Activated naive CD4-positive, alpha-beta T cell treated with anti-CD3 and anti-CD28 coated beads, Interleukin-2, amount 50 U/mL, for 72 hours (primary cell): ENCODE results near the gene NAA60. TPM values are rescaled to one million over a fixed set of nuclear protein-coding genes. Genes with fewer than 3 reads are reported as not detected.
"Not testable (repeated sequence)": the region's sequence is repeated elsewhere in the genome, so short reads cannot be mapped to it uniquely, and the experiment has no call there.

Experiments used
- ATAC-seq, 2 donors: fragments of 150-1000 bp; cut with Tn5 transposase; 2 replicates each; pipeline ENCODE4 v1.10.0; 2021; ENCODE audit warnings: mild to moderate bottlenecking in 2 of 2, moderate library complexity in 2 of 2
- DNase-seq, 2 donors: peaks; one replicate each; pipeline ENCODE4 v3.0.0; 2021 to 2022; ENCODE audit warnings: low spot score in 2 of 2
- H3K27ac Mint-ChIP-seq, 2 donors: one replicate each; pipeline ENCODE4 v1.8.0; 2022; ENCODE audit warnings: mild to moderate bottlenecking in 2 of 2, mixed read lengths in 2 of 2
- H3K36me3 Mint-ChIP-seq, 2 donors: one replicate each; pipeline ENCODE4 v1.8.0; 2022; ENCODE audit warnings: mixed read lengths in 2 of 2
- H3K9me3 Mint-ChIP-seq, 2 donors: one replicate each; pipeline ENCODE4 v1.8.0; 2022; ENCODE audit warnings: mixed read lengths in 2 of 2
- total RNA-seq, 2 donors: library from RNA; stranded (reverse); gene quantifications; one replicate each; pipeline ENCODE4 v1.2.3, GENCODE V29; 2022

NAA60 gene
- total RNA-seq, 2 donors from 2014 or later: 29.2 to 40.1 TPM

GRCh38 chr16:3487521-3488410 lies 44.3 kb downstream of the NAA60 start:
- ATAC-seq: peak in 1 of 2 donors; percentile 26
- Mint-ChIP-seq H3K9me3 (no peaks in the 10 kb centered on the region), H3K36me3 (peaks cover 0 to 3% of the 10 kb centered on the region in 2 donors), H3K27ac (peak overlapping the region in 1 of 2 donors; percentile 81)
- no peak for DNase-seq

- H3K36me3 Mint-ChIP-seq: no peaks in the 10 kb centered on the region
- no peak overlapping the region for H3K27ac Mint-ChIP-seq
- ATAC-seq (no peak), DNase-seq (no peak)
- no peaks in the 10 kb centered on the region for H3K9me3 Mint-ChIP-seq
These were observed 45.3 kb downstream of the NAA60 start for GRCh38 chr16:3488801-3489200.

DNA sequence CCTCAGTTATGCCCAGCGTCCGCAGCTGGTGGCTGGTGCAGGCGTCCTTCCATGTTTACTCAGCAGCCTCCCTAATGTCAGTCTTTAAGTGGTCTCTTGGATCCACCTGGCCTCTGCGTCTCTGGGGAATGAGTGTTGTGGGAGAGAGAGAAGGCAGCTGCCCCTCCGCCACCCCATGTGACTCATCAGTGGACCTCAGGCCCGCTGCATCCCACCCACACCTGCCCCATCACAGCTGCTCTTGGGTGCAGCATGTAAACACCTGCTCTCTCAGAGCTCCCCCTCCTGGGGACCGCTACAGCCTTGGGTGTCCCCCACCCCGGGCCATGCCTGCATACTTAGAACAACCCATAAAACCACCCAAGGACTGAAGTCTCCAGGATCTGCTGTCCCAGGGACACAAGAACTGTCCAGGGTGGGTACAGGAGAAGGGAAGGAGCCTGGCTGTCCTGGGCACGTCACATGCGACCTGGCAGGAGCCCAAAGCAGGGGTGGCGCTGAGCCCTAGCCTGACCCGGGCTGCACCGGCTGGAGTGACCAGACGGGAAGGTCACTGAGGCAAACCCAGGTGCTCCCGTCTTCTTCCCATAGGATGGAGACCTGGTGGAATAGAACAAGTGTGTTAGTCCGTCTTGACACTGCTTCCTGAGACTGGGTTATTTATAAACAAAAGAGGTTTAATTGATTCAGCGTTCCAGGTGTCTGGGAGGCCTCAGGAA lies 47.6 kb downstream of the NAA60 start:
- ATAC-seq (no peak), DNase-seq (no peak)
- peak overlapping the region; percentile 34 to 69 for H3K27ac Mint-ChIP-seq
- H3K9me3 Mint-ChIP-seq: no peaks in the 10 kb centered on the region
- no peaks in the 10 kb centered on the region for H3K36me3 Mint-ChIP-seq

DNA sequence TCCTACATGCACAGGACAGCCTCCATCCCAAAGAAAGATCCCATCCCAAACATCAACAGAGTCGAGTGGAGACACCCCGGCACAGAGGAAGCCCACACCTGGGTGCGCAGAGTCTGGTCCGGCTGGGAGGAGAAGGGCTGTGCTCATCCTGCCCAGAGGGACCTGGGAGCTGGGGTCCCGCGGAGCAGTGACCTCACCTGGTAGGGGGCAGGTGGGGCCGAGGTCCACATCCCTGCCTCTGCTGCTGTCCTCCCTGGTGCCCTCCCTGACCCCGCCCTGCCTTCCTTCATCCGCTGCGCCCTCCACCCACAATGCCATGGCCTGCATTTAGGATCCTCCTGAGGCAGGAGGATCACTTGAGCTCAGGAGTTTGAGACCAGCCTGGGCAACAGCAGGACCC lies 48.9 kb downstream of the NAA60 start:
- DNase-seq (no peak), ATAC-seq (no peak)
- H3K36me3 Mint-ChIP-seq: no peaks in the 10 kb centered on the region
- H3K27ac Mint-ChIP-seq: peak overlapping the region in 1 of 2 donors; percentile 9
- no peaks in the 10 kb centered on the region for H3K9me3 Mint-ChIP-seq

DNA sequence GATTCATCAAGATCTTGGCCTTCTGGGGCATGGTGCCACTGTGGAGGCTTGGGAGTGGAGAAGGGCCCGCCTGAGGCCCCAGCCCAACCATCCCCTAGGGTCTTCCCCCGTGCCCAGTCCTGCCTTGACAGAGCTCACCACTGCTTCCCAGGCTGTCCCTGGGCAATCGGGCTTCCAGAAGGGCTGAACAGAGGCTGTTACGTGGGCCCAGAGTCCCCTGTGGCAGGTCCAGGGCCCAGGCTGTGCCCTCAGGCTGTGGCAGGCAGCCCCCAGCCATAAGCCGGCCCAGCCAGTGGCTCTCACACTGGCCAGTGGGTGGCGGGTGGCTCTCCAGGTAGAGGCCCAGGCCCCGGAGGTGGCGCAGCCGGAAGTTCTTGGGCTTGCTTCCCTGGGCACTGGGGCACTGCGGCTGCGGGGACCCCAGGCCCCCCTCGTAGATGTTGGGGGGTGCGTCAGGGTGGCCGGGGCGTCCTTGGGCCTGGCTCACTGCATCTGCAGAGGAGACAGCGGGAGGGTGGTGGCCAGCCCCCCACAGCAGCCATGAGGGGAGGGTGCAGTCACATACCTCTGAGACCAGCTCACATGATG lies 51.0 kb downstream of the NAA60 start:
- Mint-ChIP-seq H3K36me3 (peaks cover 0 to 4% of the 10 kb centered on the region in 2 donors), H3K9me3 (no peaks in the 10 kb centered on the region), H3K27ac (no peak overlapping the region)
- ATAC-seq: no peak
- DNase-seq: no peak

DNA sequence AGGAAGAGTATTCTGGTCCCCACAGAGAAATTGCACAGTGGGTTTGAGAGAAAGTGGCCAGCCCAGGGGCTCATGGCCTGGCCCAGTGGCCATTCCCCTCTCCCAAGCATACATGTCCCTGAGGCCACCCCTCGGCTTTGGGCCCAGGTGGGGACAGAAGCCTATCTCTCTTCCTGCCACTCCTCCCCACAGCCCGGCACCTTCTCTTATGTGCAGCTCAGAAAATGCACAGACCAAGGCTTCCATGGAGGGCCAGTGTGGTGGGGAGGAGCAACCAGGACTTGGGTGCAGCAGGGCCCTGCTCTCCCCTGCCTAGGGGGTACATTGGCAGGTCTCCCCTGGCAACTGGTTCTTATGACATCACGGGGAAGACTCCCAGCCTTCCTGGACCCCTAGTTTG lies 51.7 kb downstream of the NAA60 start, which contains the start of gene C16orf90:
TSS of gene C16orf90 (minus strand) at position 314 of the 400 bp plus-strand sequence. CDS start at position 246, 68 bp downstream.
- no peaks in the 10 kb centered on the region for H3K9me3 Mint-ChIP-seq

GRCh38 chr16:3496386-3496785 lies 52.9 kb downstream of the NAA60 start:
- H3K9me3 Mint-ChIP-seq: no peaks in the 10 kb centered on the region
- peak in 1 of 2 donors; percentile 38 for DNase-seq
- H3K36me3 Mint-ChIP-seq: peaks cover 9 to 13% of the 10 kb centered on the region in 2 donors
- no peak for ATAC-seq
- no peak overlapping the region for H3K27ac Mint-ChIP-seq

More for the DNA sequence above, 51.7 kb downstream of the NAA60 start, which contains the start of gene C16orf90:
- DNase-seq (no peak), ATAC-seq (no peak)
- peak within 1 kb of the TSS in 1 of 2 donors; percentile 5 for H3K27ac Mint-ChIP-seq
- H3K36me3 Mint-ChIP-seq: peaks cover 0 to 6% of the 10 kb centered on the region in 2 donors

- Mint-ChIP-seq H3K36me3 (peaks cover 10 to 19% of the 10 kb centered on the region in 2 donors), H3K27ac (no peak overlapping the region), H3K9me3 (no peaks in the 10 kb centered on the region)
- ATAC-seq (no peak), DNase-seq (no peak)
These were observed 54.3 kb downstream of the NAA60 start for GRCh38 chr16:3497771-3498170.

DNA sequence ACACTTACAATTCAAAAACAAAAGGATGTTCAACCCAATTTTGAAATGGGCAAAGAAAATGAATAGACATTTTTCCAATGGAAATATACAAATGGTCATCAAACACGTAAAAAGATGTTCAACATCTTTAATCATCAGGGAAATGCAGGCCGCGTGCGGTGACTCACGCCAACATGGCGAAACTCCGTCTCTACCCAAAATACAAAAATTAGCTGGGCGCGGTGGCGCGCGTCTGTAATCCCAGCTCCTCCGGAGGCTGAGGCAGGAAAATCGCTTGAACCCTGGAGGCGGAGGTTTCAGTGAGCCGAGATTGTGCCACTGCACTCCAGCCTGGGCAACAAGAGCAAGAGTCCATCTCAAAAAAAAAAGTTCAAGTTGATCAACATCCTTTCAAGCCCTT lies 55.5 kb downstream of the NAA60 start:
- Mint-ChIP-seq H3K27ac (no peak overlapping the region), H3K36me3 (peaks cover 10 to 19% of the 10 kb centered on the region in 2 donors), H3K9me3 (no peaks in the 10 kb centered on the region)
- no peak for DNase-seq
- ATAC-seq: no peak

DNA sequence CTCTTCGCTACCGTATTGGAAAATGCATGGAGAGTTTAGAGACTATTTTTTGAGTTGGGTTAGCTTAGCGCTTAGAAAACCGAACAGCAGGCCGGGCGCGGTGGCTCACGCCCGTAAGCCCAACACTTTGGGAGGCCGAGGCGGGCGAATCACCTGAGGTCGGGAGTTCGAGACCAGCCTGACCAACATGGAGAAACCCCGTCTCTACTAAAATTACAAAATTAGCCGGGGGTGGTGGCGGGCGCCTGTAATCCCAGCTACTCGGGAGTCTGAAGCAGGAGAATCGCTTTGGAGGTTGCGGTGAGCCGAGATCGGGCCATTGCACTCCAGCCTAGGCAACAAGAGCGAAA lies 57.9 kb downstream of the NAA60 start:
- H3K9me3 Mint-ChIP-seq, ATAC-seq, DNase-seq: not testable (repeated sequence)
- Mint-ChIP-seq H3K36me3 (peaks cover 16 to 25% of the 10 kb centered on the region in 2 donors), H3K27ac (peak overlapping the region; percentile 97 to 99)

DNA sequence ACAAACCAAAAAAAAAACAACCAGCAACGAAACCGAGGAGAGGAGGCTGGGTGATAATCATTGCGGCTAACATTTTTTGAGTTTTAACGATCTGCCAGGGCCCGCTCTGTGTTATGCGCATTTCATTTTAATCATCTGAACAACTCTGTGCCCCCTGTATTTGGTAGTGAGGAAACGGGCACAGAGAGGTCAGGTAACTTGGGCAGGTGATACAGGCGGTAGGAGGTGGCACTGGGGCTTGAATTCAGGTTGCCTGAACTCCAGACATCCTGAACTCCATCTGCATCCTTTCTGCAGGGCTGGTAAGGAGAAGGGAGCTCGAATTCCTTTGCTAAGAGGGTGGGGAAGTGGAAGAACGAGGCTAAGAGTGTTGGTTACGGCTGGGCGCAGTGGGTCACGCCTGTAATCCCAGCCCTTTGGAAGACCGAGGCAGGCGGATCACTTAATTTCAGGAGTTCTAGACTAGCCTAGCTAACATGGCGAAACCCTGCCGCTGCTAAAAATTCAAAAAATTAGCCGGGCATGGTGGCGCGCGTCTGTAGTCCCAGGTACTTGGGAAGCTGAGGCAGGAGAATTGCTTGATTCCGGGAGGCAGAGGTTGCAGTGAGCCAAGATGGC lies 58.4 kb downstream of the NAA60 start:
- Mint-ChIP-seq H3K9me3 (no peaks in the 10 kb centered on the region), H3K36me3 (peaks cover 17 to 26% of the 10 kb centered on the region in 2 donors), H3K27ac (peak overlapping the region; percentile 97 to 99)
- DNase-seq (no peak), ATAC-seq (no peak)

- Mint-ChIP-seq H3K27ac (peak overlapping the region; percentile 91 to 97), H3K9me3 (peaks cover 2% of the 10 kb centered on the region in 2 donors), H3K36me3 (peaks cover 24 to 35% of the 10 kb centered on the region in 2 donors)
- ATAC-seq (peak; percentile 55 to 63), DNase-seq (peak; percentile 48 to 65)
These were observed 60.0 kb downstream of the NAA60 start for GRCh38 chr16:3503523-3503922.

DNA sequence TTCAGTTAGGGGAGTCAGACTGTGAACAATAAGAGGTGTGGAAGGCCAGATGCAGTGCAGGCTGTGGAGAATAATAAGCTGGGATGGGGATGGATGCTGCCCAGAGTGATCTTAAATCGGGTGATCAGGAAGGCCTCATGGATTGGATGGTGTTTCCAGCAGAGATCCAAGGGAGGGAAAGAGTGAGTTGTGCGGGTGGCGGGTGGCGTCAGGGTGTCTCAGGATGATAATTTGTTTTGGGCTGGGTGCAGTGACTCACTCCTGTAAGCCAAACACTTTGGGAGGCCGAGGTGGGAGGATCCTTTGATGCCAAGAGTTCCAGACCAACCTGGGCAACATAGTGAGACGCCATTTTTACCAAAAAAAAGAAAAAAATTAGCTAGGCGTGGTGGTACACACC lies 65.3 kb downstream of the NAA60 start:
- ATAC-seq (no peak), DNase-seq (no peak)
- Mint-ChIP-seq H3K9me3 (peaks cover 4 to 5% of the 10 kb centered on the region in 2 donors), H3K36me3 (peaks cover 23 to 32% of the 10 kb centered on the region in 2 donors), H3K27ac (peak overlapping the region; percentile 73 to 84)

- DNase-seq (peak; percentile 78 to 82), ATAC-seq (peak; percentile 82 to 97)
- Mint-ChIP-seq H3K36me3 (peaks cover 23 to 32% of the 10 kb centered on the region in 2 donors), H3K9me3 (peaks cover 4 to 5% of the 10 kb centered on the region in 2 donors), H3K27ac (peak overlapping the region; percentile 50 to 84)
These were observed 66.0 kb downstream of the NAA60 start for GRCh38 chr16:3509470-3509928.

- Mint-ChIP-seq H3K36me3 (peaks cover 23 to 32% of the 10 kb centered on the region in 2 donors), H3K27ac (peak overlapping the region; percentile 83 to 84), H3K9me3 (peaks cover 4 to 5% of the 10 kb centered on the region in 2 donors)
- ATAC-seq: no peak
- no peak for DNase-seq
These were observed 66.9 kb downstream of the NAA60 start for GRCh38 chr16:3510416-3510815.
